Fibroblast of villous mesenchyme (primary cell): ENCODE results near the gene MYBPH. TPM values are rescaled to one million over a fixed set of nuclear protein-coding genes. Genes with fewer than 3 reads are reported as not detected.
A peak's percentile ranks its signal among the peaks of the same experiment; 100 is the strongest.

Experiments used
- DNase-seq: peaks from one replicate; pipeline ENCODE4 v3.0.0-alpha.2; 2010; ENCODE audit warnings: low read depth
- H3K4me3 ChIP-seq: 2 replicates; pipeline ENCODE4 v1.5.1; 2011; ENCODE audit warnings: low read depth, mild to moderate bottlenecking, low read length
- total RNA-seq: library from RNA; depleted of rRNA; stranded (reverse); fragments of >200 nt; gene quantifications from 2 replicates; pipeline ENCODE4 v1.2.3, GENCODE V29; 2012
- TF ChIP-seq, protein P1 (sequence below): IDR thresholded peaks from 2 replicates; pipeline ENCODE4 v1.5.1; 2012; ENCODE audit warnings: low read depth, mild to moderate bottlenecking, low read length; ENCODE audit not compliant: insufficient read depth

Gene MYBPH
- total RNA-seq, 1 donor, result 0.43 TPM

GRCh38 chr1:203163891-203164635 lies 11.6 kb downstream of the MYBPH start:
- DNase-seq, result peak; percentile 25
- TF ChIP-seq, protein P1, sequence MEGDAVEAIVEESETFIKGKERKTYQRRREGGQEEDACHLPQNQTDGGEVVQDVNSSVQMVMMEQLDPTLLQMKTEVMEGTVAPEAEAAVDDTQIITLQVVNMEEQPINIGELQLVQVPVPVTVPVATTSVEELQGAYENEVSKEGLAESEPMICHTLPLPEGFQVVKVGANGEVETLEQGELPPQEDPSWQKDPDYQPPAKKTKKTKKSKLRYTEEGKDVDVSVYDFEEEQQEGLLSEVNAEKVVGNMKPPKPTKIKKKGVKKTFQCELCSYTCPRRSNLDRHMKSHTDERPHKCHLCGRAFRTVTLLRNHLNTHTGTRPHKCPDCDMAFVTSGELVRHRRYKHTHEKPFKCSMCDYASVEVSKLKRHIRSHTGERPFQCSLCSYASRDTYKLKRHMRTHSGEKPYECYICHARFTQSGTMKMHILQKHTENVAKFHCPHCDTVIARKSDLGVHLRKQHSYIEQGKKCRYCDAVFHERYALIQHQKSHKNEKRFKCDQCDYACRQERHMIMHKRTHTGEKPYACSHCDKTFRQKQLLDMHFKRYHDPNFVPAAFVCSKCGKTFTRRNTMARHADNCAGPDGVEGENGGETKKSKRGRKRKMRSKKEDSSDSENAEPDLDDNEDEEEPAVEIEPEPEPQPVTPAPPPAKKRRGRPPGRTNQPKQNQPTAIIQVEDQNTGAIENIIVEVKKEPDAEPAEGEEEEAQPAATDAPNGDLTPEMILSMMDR, result no peak
- no peak overlapping the region for H3K4me3 ChIP-seq

DNA sequence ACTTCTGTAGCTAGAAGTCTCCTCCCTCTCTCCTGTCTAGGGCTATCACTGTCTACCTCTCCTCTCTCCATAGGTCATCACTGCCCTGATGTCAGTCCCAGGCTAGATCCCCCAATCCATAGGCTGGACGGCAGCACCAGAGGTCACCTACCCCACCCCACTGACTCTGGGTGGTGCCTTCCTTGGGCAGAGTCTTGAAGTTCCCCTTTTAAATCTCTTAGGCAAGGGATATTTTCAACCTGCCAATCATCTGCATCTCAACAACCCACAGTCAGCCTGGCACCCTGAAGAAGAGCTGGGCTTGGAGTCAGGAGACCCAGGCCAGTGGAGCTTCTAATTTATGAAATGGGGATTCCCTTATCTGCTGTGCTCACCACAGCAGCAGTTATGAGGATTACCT lies 13.2 kb downstream of the MYBPH start:
- H3K4me3 ChIP-seq, result no peak overlapping the region
- no peak for DNase-seq
- TF ChIP-seq, protein P1, result no peak

DNA sequence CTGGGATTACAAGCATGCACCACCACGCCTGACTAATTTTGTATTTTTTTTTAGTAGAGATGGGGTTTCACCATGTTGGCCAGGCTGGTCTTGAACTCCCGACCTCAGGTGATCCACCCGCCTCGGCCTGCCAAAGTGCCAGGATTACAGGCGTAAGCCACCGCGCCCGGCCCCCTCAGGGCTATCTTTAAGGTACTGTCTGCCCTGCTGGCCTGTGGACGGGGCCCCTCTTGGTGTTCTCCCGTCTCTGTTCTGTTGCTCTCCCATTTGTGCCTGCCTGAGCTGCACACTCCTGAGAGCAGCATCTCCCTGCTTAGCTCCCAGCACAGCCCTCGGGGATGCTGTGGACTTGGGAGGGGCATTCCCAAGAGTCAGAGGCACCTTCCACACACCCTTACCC lies 13.9 kb downstream of the MYBPH start:
- TF ChIP-seq, protein P1, result no peak
- H3K4me3 ChIP-seq, result no peak overlapping the region
- DNase-seq, result no peak

DNA sequence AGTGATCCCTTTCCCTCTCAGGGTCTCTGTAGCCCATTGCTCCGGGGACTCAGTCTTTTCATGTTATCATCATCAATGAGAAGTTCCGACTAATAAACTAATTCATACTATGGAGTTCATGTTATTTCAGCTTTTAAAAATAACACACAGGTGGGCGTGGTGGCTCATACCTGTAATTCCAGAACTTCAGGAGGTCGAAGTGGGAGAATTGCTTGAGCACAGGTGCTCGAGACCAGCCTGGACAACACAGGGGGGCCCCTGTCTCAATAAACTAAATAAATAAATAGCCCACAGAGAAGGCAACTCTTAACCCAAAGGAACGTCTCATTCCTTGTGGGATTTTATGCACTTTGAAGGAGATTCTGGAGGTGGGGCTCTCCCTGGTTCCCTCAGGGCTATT lies 14.5 kb downstream of the MYBPH start:
- H3K4me3 ChIP-seq, result no peak overlapping the region
- no peak for DNase-seq
- TF ChIP-seq, protein P1, result no peak

DNA sequence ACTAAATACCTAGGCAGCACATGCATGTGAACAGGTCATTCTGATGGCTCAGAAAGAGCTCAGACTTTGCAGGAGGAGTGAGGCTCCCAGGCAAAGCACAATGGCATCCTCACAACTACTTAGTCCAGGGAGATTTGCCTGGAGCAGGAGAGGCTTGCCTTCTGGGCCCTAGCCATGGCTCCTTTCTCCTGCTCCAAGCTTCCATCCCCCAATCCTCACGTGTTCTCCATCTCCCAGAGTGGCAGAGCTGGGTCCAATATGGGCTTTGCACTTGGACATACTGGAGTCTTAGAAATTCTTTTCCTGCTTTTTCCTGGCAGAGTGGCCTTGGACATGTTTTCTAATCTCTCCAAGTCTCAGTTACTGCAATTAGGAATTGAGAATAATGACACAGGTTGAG lies 15.8 kb downstream of the MYBPH start:
- TF ChIP-seq, protein P1, result no peak
- DNase-seq, result no peak
- no peak overlapping the region for H3K4me3 ChIP-seq

DNA sequence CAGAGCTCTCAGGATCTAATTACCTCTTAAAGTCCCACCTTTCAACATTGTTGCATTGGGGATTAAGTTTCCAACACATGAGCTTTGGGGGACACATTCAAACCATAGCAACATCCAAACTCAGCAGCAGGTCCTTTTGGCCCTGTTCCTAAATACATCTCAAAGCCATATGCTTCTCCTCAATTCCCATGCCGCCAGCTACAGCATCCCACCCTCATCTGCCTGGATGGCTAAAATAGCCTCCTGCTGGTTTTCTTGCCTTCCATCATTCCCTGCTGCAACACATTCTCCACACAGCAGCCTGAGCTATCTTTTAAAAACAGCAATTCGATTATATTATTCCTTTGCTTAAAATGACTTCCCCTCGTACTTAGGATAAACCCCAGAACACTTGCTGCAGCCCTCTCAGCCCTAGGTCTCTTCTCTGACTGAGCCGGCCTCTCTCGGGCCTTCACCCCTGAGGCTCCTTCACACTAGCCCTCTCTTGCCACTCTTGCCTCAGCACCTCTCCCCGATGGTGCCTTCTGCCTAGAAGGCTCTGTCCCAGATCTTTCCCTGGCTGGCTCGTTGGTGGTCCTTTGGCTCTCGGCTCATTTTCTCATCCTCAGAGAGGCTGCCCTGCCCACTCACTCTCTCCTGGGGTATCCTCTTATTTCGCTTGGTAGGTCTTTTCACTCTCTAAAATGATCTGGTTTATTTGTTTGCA lies 16.5 kb downstream of the MYBPH start:
- TF ChIP-seq, protein P1, result no peak
- no peak for DNase-seq
- H3K4me3 ChIP-seq, result no peak overlapping the region
